Measurements from ENCODE around the gene ARHGAP25.

- TF ChIP-seq CTCF (IDR thresholded peaks at IDR 0.05) = no peak
- TF ChIP-seq POLR2AphosphoS5 (IDR thresholded peaks at IDR 0.05) = no peak
Measured at GRCh38 chr2:68835621-68836020, 101.0 kb downstream of the ARHGAP25 start.
